Loucy (cell line): ENCODE data around the gene HSPA14.

ENCODE experiments used
- H2AFZ ChIP-seq: fragments of 200-600 bp; sonication (generic); 2 replicates; pipeline ENCODE4 v1.6.0; 2016; ENCODE audit warnings: antibody characterized with exemption, mild to moderate bottlenecking, low read length, moderate library complexity
- H3F3A ChIP-seq: fragments of 200-600 bp; 2 replicates; pipeline ENCODE4 v1.6.0; 2016; ENCODE audit warnings: antibody characterized with exemption, low read depth, mild to moderate bottlenecking
- H3K27me3 ChIP-seq: fragments of 200-600 bp; sonication (generic); 2 replicates; pipeline ENCODE4 v1.6.1; 2014; ENCODE audit warnings: low read length, mild to moderate bottlenecking; ENCODE audit not compliant: insufficient read depth, poor library complexity, severe bottlenecking
- H3K36me3 ChIP-seq: fragments of 200-600 bp; sonication (generic); 2 replicates; pipeline ENCODE4 v1.6.1; 2016; ENCODE audit warnings: low read length; ENCODE audit not compliant: insufficient read depth
- H3K4me1 ChIP-seq: fragments of 200-600 bp; sonication (generic); 2 replicates; pipeline ENCODE4 v1.5.1; 2014; ENCODE audit warnings: low read length, mild to moderate bottlenecking; ENCODE audit not compliant: insufficient read depth, poor library complexity, severe bottlenecking
- H3K4me2 ChIP-seq: fragments of 200-600 bp; sonication (generic); 2 replicates; pipeline ENCODE4 v1.6.0; 2014; ENCODE audit warnings: antibody characterized with exemption, low read length, low read depth, mild to moderate bottlenecking; ENCODE audit not compliant: poor library complexity, severe bottlenecking
- H3K4me3 ChIP-seq: fragments of 200-600 bp; sonication (generic); 2 replicates; pipeline ENCODE4 v1.5.1; 2014; ENCODE audit warnings: low read length, mild to moderate bottlenecking, mixed read lengths; ENCODE audit not compliant: poor library complexity, severe bottlenecking
- H3K79me2 ChIP-seq: fragments of 200-600 bp; sonication (generic); 2 replicates; pipeline ENCODE4 v1.6.1; 2014; ENCODE audit warnings: low read length; ENCODE audit not compliant: insufficient read depth
- H3K9ac ChIP-seq: fragments of 200-600 bp; sonication (generic); 2 replicates; pipeline ENCODE4 v1.6.0; 2014; ENCODE audit warnings: mild to moderate bottlenecking, low read depth, low read length, moderate library complexity; ENCODE audit not compliant: poor library complexity, severe bottlenecking
- H3K9me2 ChIP-seq: fragments of 200-600 bp; sonication (generic); replicated peaks from 2 replicates; pipeline ENCODE4 v1.6.1; 2016; ENCODE audit warnings: low read depth, low read length, mixed read lengths
- H3K9me3 ChIP-seq: fragments of 200-600 bp; sonication (generic); 2 replicates; pipeline ENCODE4 v1.6.1; 2014; ENCODE audit warnings: mild to moderate bottlenecking, antibody characterized with exemption, low read length, low read depth; ENCODE audit not compliant: insufficient read depth
- H4K20me1 ChIP-seq: fragments of 200-600 bp; sonication (generic); 2 replicates; pipeline ENCODE4 v1.6.0; 2014; ENCODE audit warnings: antibody characterized with exemption, low read length, mild to moderate bottlenecking; ENCODE audit not compliant: insufficient read depth, poor library complexity, severe bottlenecking
- EZH2phosphoT487 ChIP-seq: fragments of 200-600 bp; IDR thresholded peaks from 2 replicates; pipeline ENCODE4 v1.6.1; 2018; ENCODE audit warnings: antibody characterized with exemption, mild to moderate bottlenecking, moderate library complexity, borderline replicate concordance
- TF ChIP-seq, protein P1 (sequence below): fragments of 200-600 bp; sonication (generic); conservative IDR thresholded peaks from 2 replicates; pipeline ENCODE4 v1.5.1; 2014; ENCODE audit warnings: mild to moderate bottlenecking, antibody characterized with exemption, low read length

Gene HSPA14

DNA sequence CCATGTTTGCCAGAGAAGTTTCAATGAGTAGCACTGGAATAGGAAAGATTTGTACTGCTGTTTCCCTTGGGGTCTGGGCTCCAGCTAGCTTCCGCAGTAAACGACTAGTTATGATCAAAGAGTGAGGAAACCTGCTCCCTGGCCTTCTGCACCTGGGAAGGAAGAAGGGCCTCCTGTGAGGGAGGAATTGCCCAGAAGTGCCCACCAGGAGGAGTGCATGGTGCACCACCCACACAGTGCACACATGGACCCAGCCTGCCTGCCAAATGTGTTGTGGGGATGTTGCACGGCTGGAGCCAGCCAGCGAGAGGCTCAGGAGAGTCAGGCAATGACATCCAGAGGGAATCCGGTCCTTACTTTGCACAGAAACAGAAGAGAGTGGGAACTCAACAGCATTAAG is 36.4 kb upstream of the HSPA14 start:
- H2AFZ ChIP-seq, result no peak overlapping the region
- H3K4me3 ChIP-seq, result no peak overlapping the region
- TF ChIP-seq, protein P1, sequence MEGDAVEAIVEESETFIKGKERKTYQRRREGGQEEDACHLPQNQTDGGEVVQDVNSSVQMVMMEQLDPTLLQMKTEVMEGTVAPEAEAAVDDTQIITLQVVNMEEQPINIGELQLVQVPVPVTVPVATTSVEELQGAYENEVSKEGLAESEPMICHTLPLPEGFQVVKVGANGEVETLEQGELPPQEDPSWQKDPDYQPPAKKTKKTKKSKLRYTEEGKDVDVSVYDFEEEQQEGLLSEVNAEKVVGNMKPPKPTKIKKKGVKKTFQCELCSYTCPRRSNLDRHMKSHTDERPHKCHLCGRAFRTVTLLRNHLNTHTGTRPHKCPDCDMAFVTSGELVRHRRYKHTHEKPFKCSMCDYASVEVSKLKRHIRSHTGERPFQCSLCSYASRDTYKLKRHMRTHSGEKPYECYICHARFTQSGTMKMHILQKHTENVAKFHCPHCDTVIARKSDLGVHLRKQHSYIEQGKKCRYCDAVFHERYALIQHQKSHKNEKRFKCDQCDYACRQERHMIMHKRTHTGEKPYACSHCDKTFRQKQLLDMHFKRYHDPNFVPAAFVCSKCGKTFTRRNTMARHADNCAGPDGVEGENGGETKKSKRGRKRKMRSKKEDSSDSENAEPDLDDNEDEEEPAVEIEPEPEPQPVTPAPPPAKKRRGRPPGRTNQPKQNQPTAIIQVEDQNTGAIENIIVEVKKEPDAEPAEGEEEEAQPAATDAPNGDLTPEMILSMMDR, result peak; percentile 47
- no peak for TF ChIP-seq EZH2phosphoT487
- H3K9me3 ChIP-seq, result no peaks in the 10 kb centered on the region
- H3K36me3 ChIP-seq, result no peaks in the 10 kb centered on the region
- H3F3A ChIP-seq, result no peaks in the 10 kb centered on the region
- H3K9ac ChIP-seq, result no peak overlapping the region
- no peak overlapping the region for H3K4me2 ChIP-seq
- H4K20me1 ChIP-seq, result no peaks in the 10 kb centered on the region
- no peaks in the 10 kb centered on the region for H3K4me1 ChIP-seq
- no peaks in the 10 kb centered on the region for H3K9me2 ChIP-seq
- no peaks in the 10 kb centered on the region for H3K27me3 ChIP-seq
- no peaks in the 10 kb centered on the region for H3K79me2 ChIP-seq

DNA sequence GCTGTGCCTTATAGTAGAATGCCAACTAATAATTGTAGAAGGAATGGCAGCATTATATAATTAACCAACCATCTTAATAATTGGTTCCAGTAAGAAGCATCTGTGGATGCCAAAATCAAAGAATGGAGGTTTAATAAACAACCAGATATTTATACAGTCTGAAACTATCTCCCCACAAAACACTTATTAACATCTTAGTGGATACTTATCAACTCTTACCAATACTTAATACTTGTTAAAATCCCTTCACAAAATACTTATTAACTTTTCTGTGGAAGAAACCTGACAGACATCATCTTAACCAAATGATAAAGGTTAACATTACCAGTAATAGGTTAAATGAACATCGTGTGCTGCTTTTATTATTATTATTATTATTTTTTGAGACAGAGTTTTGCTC is 34.3 kb upstream of the HSPA14 start:
- no peaks in the 10 kb centered on the region for H4K20me1 ChIP-seq
- no peaks in the 10 kb centered on the region for H3F3A ChIP-seq
- H3K4me2 ChIP-seq, result no peak overlapping the region
- H3K79me2 ChIP-seq, result no peaks in the 10 kb centered on the region
- H3K9me3 ChIP-seq, result no peaks in the 10 kb centered on the region
- no peaks in the 10 kb centered on the region for H3K27me3 ChIP-seq
- H3K4me1 ChIP-seq, result no peaks in the 10 kb centered on the region
- no peak for TF ChIP-seq EZH2phosphoT487
- TF ChIP-seq, protein P1, result no peak
- no peaks in the 10 kb centered on the region for H3K9me2 ChIP-seq
- no peak overlapping the region for H3K4me3 ChIP-seq
- no peak overlapping the region for H3K9ac ChIP-seq
- H2AFZ ChIP-seq, result no peak overlapping the region
- no peaks in the 10 kb centered on the region for H3K36me3 ChIP-seq

DNA sequence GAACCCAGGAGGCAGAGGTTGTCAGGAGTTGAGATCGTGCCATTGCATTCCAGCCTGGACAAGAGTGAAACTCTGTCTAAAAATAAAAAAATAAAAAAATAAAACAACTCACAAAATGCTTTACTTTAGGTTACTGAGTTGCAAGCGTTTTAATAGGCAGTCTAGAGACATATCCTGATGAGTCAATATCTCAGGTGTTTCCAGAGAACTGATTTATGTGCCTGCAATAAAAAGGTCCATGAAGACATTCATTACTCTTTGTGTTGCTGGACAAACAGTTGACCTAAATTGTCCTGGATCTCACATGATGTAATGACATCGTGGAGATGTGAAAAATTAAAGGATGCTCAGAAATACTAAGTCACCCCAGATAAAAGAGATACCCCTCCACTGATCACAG is 31.8 kb upstream of the HSPA14 start:
- Histone ChIP-seq H3K9me2 (no peaks in the 10 kb centered on the region), H3K27me3 (no peaks in the 10 kb centered on the region), H3K4me3 (no peak overlapping the region), H4K20me1 (no peaks in the 10 kb centered on the region), H3F3A (no peaks in the 10 kb centered on the region), H2AFZ (no peak overlapping the region), H3K9me3 (no peaks in the 10 kb centered on the region), H3K4me1 (no peaks in the 10 kb centered on the region), H3K4me2 (no peak overlapping the region), H3K79me2 (no peaks in the 10 kb centered on the region), H3K9ac (no peak overlapping the region), H3K36me3 (no peaks in the 10 kb centered on the region)
- TF ChIP-seq EZH2phosphoT487, result no peak
- TF ChIP-seq, protein P1, result no peak
